ENCODE measurements around the gene OPN5. TPM values are rescaled to one million over a fixed set of nuclear protein-coding genes. Genes with fewer than 3 reads are reported as not detected.

Gene OPN5
- total and polyA plus RNA-seq, 7 donors = not detected

- H3K4me3 ChIP-seq = no peak overlapping the region
- TF ChIP-seq EP300 (IDR thresholded peaks at IDR 0.05) (no peak), POLR2A (IDR thresholded peaks at IDR 0.05) (no peak), CTCF (IDR thresholded peaks at IDR 0.05) (no peak)
- no peaks in the 10 kb centered on the region for H3K27me3 ChIP-seq
- no peaks in the 10 kb centered on the region for H3K36me3 ChIP-seq
- no peaks in the 10 kb centered on the region for H3K9me3 ChIP-seq
- no peaks in the 10 kb centered on the region for H3K4me1 ChIP-seq
- WGBS, 2 donors = 24 to 50% methylated on average over 2 of the region's 2 CpGs
- H3K27ac ChIP-seq = no peak overlapping the region
- DNase-seq = no peak
- intact Hi-C loops (cut with DNase I) = no loop called here
Observed at GRCh38 chr6:47832386-47833100, 50.7 kb downstream of the OPN5 start.

GRCh38 chr6:47834196-47834595, 52.4 kb downstream of the OPN5 start:
- no peaks in the 10 kb centered on the region for H3K27me3 ChIP-seq
- TF ChIP-seq POLR2A (IDR thresholded peaks at IDR 0.05) = no peak
- TF ChIP-seq POLR2AphosphoS5 (IDR thresholded peaks at IDR 0.05) = no peak
- no peak for TF ChIP-seq EP300 (IDR thresholded peaks at IDR 0.05)
- intact Hi-C loops (cut with DNase I) = no loop called here
- H3K27ac ChIP-seq = no peak overlapping the region
- H3K4me3 ChIP-seq = no peak overlapping the region
- no peak for DNase-seq
- H3K36me3 ChIP-seq = no peaks in the 10 kb centered on the region
- H3K4me1 ChIP-seq = no peaks in the 10 kb centered on the region
- no peaks in the 10 kb centered on the region for H3K9me3 ChIP-seq

- no peak overlapping the region for H3K4me3 ChIP-seq
- intact Hi-C loops (cut with DNase I) = no loop called here
- no peaks in the 10 kb centered on the region for H3K9me3 ChIP-seq
- H3K27me3 ChIP-seq = no peaks in the 10 kb centered on the region
- no peak for TF ChIP-seq EP300 (IDR thresholded peaks at IDR 0.05)
- no peak for TF ChIP-seq CTCF (IDR thresholded peaks at IDR 0.05)
- no peak for TF ChIP-seq POLR2AphosphoS5 (IDR thresholded peaks at IDR 0.05)
- TF ChIP-seq POLR2A (IDR thresholded peaks at IDR 0.05) = no peak
- H3K4me1 ChIP-seq = no peaks in the 10 kb centered on the region
- no peak overlapping the region for H3K27ac ChIP-seq
- DNase-seq = no peak
- no peaks in the 10 kb centered on the region for H3K36me3 ChIP-seq
Observed at GRCh38 chr6:47836046-47836445, 54.2 kb downstream of the OPN5 start.

GRCh38 chr6:47836639-47837038, 54.8 kb downstream of the OPN5 start:
- no peak for DNase-seq
- no peaks in the 10 kb centered on the region for H3K27me3 ChIP-seq
- no peaks in the 10 kb centered on the region for H3K4me1 ChIP-seq
- no peak overlapping the region for H3K27ac ChIP-seq
- intact Hi-C loops (cut with DNase I) = no loop called here
- no peak overlapping the region for H3K4me3 ChIP-seq
- no peaks in the 10 kb centered on the region for H3K36me3 ChIP-seq
- TF ChIP-seq POLR2AphosphoS5 (IDR thresholded peaks at IDR 0.05) (no peak), EP300 (IDR thresholded peaks at IDR 0.05) (no peak), CTCF (IDR thresholded peaks at IDR 0.05) (no peak), POLR2A (IDR thresholded peaks at IDR 0.05) (no peak)
- H3K9me3 ChIP-seq = no peaks in the 10 kb centered on the region
- 84 to 85% methylated on average over 1 of the region's 1 CpG for WGBS, 2 donors

- Histone ChIP-seq H3K36me3 (no peaks in the 10 kb centered on the region), H3K27ac (no peak overlapping the region), H3K27me3 (no peaks in the 10 kb centered on the region), H3K4me3 (no peak overlapping the region), H3K4me1 (no peaks in the 10 kb centered on the region), H3K9me3 (no peaks in the 10 kb centered on the region)
- DNase-seq = no peak
- intact Hi-C loops (cut with DNase I) = no loop called here
- WGBS, 2 donors = 84 to 86% methylated on average over 1 of the region's 1 CpG
- no peak for TF ChIP-seq CTCF (IDR thresholded peaks at IDR 0.05)
- TF ChIP-seq POLR2AphosphoS5 (IDR thresholded peaks at IDR 0.05) = no peak
- no peak for TF ChIP-seq EP300 (IDR thresholded peaks at IDR 0.05)
- TF ChIP-seq POLR2A (IDR thresholded peaks at IDR 0.05) = no peak
Observed at GRCh38 chr6:47839645-47840044, 57.8 kb downstream of the OPN5 start.
